HUES48 (cell line): ENCODE results near the gene F10.

Source experiments
- H3K27ac ChIP-seq: one replicate; pipeline ENCODE4 v1.7.0; 2013; ENCODE audit warnings: low read depth, low read length, inconsistent platforms
- H3K27me3 ChIP-seq: 2 replicates; pipeline ENCODE4 v1.6.1; 2013; ENCODE audit warnings: mild to moderate bottlenecking, low read length; ENCODE audit not compliant: control insufficient read depth, insufficient read depth
- H3K36me3 ChIP-seq: 2 replicates; pipeline ENCODE4 v1.6.1; 2013; ENCODE audit warnings: low read length; ENCODE audit not compliant: control insufficient read depth, insufficient read depth
- H3K4me1 ChIP-seq: 2 replicates; pipeline ENCODE4 v1.6.1; 2013; ENCODE audit warnings: mild to moderate bottlenecking, low read length; ENCODE audit not compliant: control insufficient read depth, insufficient read depth
- H3K4me3 ChIP-seq: 2 replicates; pipeline ENCODE4 v1.5.1; 2013; ENCODE audit warnings: mild to moderate bottlenecking, low read depth, low read length
- H3K9ac ChIP-seq: 2 replicates; pipeline ENCODE4 v1.6.1; 2013; ENCODE audit warnings: mild to moderate bottlenecking, low read depth, low read length, moderate library complexity
- H3K9me3 ChIP-seq: 2 replicates; pipeline ENCODE4 v1.6.1; 2013; ENCODE audit warnings: low read length; ENCODE audit not compliant: control insufficient read depth, insufficient read depth

Gene F10

GRCh38 chr13:113184568-113185440 is 62.2 kb downstream of the F10 start:
- Histone ChIP-seq H3K4me1 (peaks cover 6% of the 10 kb centered on the region), H3K4me3 (no peak overlapping the region), H3K27me3 (no peaks in the 10 kb centered on the region), H3K27ac (no peak overlapping the region), H3K36me3 (peaks cover 96% of the 10 kb centered on the region), H3K9me3 (no peaks in the 10 kb centered on the region), H3K9ac (no peak overlapping the region)

DNA sequence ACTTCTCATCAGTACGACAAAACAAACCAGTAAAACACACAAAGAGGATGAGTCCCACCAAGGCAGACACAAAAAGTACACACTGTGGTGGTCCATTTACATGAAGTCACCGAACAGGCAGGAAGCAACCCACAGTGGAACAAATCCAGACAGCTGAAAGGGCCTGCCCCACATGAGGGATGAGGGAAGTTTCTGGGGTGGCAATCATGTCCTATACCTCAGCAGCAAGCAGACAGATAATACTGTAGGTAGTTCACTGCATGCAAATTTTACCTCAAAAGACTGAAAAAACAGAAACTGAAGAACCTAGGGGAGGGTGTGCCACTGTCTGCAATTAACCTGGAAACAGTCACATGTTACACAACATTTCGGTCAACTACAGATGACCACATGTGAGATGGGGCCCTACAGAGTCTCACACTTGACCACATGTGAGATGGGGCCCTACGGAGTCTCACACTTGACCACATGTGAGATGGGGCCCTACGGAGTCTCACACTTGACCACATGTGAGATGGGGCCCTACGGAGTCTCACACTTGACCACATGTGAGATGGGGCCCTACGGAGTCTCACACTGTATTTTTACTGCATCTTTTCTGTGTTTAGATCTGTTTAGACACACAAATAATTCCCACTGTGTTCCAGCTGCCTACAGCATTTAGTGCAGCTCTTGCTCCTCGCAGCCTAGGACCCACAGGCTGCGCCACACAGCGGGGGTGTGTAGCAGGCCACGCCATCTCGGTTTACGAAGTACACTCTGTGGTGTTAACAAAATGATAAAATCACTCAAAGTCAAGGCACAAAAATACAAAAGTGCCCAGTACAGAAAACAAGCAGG is 63.7 kb downstream of the F10 start:
- H3K9ac ChIP-seq, result no peak overlapping the region
- H3K4me1 ChIP-seq, result no peaks in the 10 kb centered on the region
- H3K27ac ChIP-seq, result no peak overlapping the region
- H3K27me3 ChIP-seq, result no peaks in the 10 kb centered on the region
- H3K9me3 ChIP-seq, result 0 out of 2 replicates have a peak, but pooled peaks cover 3% of the 10 kb centered on the region
- no peak overlapping the region for H3K4me3 ChIP-seq
- H3K36me3 ChIP-seq, result peaks cover 96% of the 10 kb centered on the region

- H3K36me3 ChIP-seq, result peaks cover 96% of the 10 kb centered on the region
- H3K4me1 ChIP-seq, result no peaks in the 10 kb centered on the region
- no peaks in the 10 kb centered on the region for H3K27me3 ChIP-seq
- no peak overlapping the region for H3K27ac ChIP-seq
- H3K9ac ChIP-seq, result no peak overlapping the region
- no peak overlapping the region for H3K4me3 ChIP-seq
- H3K9me3 ChIP-seq, result 0 out of 2 replicates have a peak, but pooled peaks cover 3% of the 10 kb centered on the region
These were observed 64.7 kb downstream of the F10 start for GRCh38 chr13:113187263-113187669.

GRCh38 chr13:113187883-113188665 is 65.5 kb downstream of the F10 start:
- H3K36me3 ChIP-seq, result peaks cover 98% of the 10 kb centered on the region

GRCh38 chr13:113190181-113190580 is 67.6 kb downstream of the F10 start:
- Histone ChIP-seq H3K4me3 (no peak overlapping the region), H3K27me3 (no peaks in the 10 kb centered on the region), H3K9me3 (0 out of 2 replicates have a peak, but pooled peaks cover 3% of the 10 kb centered on the region), H3K36me3 (peaks cover 98% of the 10 kb centered on the region), H3K4me1 (no peaks in the 10 kb centered on the region), H3K9ac (no peak overlapping the region), H3K27ac (no peak overlapping the region)

More at GRCh38 chr13:113187883-113188665, 65.5 kb downstream of the F10 start:
- no peak overlapping the region for H3K9ac ChIP-seq
- H3K9me3 ChIP-seq, result 0 out of 2 replicates have a peak, but pooled peaks cover 3% of the 10 kb centered on the region
- no peak overlapping the region for H3K4me3 ChIP-seq
- no peak overlapping the region for H3K27ac ChIP-seq
- no peaks in the 10 kb centered on the region for H3K27me3 ChIP-seq
- no peaks in the 10 kb centered on the region for H3K4me1 ChIP-seq

DNA sequence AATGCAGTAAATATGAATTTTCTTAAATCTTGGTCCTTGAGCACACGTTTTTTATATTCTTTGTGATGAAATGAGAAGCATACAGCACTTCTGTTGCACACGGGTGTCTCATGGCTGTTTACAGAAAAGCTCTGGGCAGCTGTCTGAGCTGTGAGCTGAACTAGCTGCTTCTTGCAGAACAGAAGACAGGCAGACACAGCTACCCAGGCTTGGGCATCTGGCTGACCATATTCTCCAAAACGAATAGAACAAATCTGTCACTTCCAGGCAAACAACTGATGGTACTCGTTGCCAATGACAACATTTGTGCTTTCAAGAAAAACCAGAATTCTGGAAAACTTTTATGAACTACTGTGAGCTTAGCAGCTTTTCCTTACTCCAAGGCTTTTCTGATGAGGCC is 69.7 kb downstream of the F10 start:
- Histone ChIP-seq H3K36me3 (peaks cover 94% of the 10 kb centered on the region), H3K27ac (no peak overlapping the region), H3K9me3 (0 out of 2 replicates have a peak, but pooled peaks cover 3% of the 10 kb centered on the region), H3K9ac (no peak overlapping the region), H3K4me1 (no peaks in the 10 kb centered on the region), H3K27me3 (no peaks in the 10 kb centered on the region), H3K4me3 (no peak overlapping the region)

GRCh38 chr13:113192902-113193301 is 70.3 kb downstream of the F10 start:
- Histone ChIP-seq H3K4me3 (no peak overlapping the region), H3K9ac (no peak overlapping the region), H3K9me3 (0 out of 2 replicates have a peak, but pooled peaks cover 3% of the 10 kb centered on the region), H3K36me3 (peaks cover 94% of the 10 kb centered on the region), H3K4me1 (no peaks in the 10 kb centered on the region), H3K27me3 (no peaks in the 10 kb centered on the region), H3K27ac (no peak overlapping the region)

GRCh38 chr13:113195360-113195759 is 72.8 kb downstream of the F10 start:
- Histone ChIP-seq H3K36me3 (peaks cover 96% of the 10 kb centered on the region), H3K27ac (no peak overlapping the region), H3K4me1 (no peaks in the 10 kb centered on the region), H3K4me3 (no peak overlapping the region), H3K9ac (no peak overlapping the region), H3K9me3 (no peaks in the 10 kb centered on the region), H3K27me3 (no peaks in the 10 kb centered on the region)

- H3K4me1 ChIP-seq, result no peaks in the 10 kb centered on the region
- peaks cover 82% of the 10 kb centered on the region for H3K36me3 ChIP-seq
- H3K27ac ChIP-seq, result no peak overlapping the region
- no peak overlapping the region for H3K9ac ChIP-seq
- H3K27me3 ChIP-seq, result no peaks in the 10 kb centered on the region
- H3K9me3 ChIP-seq, result no peaks in the 10 kb centered on the region
- no peak overlapping the region for H3K4me3 ChIP-seq
These were observed 74.6 kb downstream of the F10 start for GRCh38 chr13:113196970-113197737.
